ENCODE measurements around the gene DUSP21.
A peak's percentile ranks its signal among the peaks of the same experiment; 100 is the strongest.
"Not testable (repeated sequence)": the region's sequence is repeated elsewhere in the genome, so short reads cannot be mapped to it uniquely, and the experiment has no call there.

Gene DUSP21

GRCh38 chrX:44843753-44844152, at the start of gene DUSP21:
Gene DUSP21, plus strand, starts transcription at chrX:44844021. Its CDS starts 112 bp downstream, at chrX:44844133.
- DNase-seq: no peak

GRCh38 chrX:44795945-44796450, 47.8 kb upstream of the DUSP21 start:
- DNase-seq: no peak

GRCh38 chrX:44802613-44803012, 41.2 kb upstream of the DUSP21 start:
- DNase-seq: no peak

GRCh38 chrX:44815681-44816080, 28.1 kb upstream of the DUSP21 start:
- no peak for DNase-seq

GRCh38 chrX:44816367-44816766, 27.5 kb upstream of the DUSP21 start:
- DNase-seq: no peak

- no peak for DNase-seq
Measured at GRCh38 chrX:44817029-44817428, 26.8 kb upstream of the DUSP21 start.

- DNase-seq: no peak
Measured at GRCh38 chrX:44822601-44823000, 21.2 kb upstream of the DUSP21 start.

GRCh38 chrX:44823193-44823592, 20.6 kb upstream of the DUSP21 start:
- DNase-seq: not testable (repeated sequence)

GRCh38 chrX:44828008-44828605, 15.7 kb upstream of the DUSP21 start:
- peak; percentile 67 for DNase-seq

- no peak for DNase-seq
Measured at GRCh38 chrX:44829832-44830231, 14.0 kb upstream of the DUSP21 start.

GRCh38 chrX:44842550-44843317, 1.1 kb upstream of the DUSP21 start:
- DNase-seq: no peak

GRCh38 chrX:44843318-44843702, 511 bp upstream of the DUSP21 start:
- DNase-seq: no peak

- no peak for DNase-seq
Measured at GRCh38 chrX:44844204-44844603, 383 bp downstream of the DUSP21 start.

GRCh38 chrX:44850891-44851290, 7.1 kb downstream of the DUSP21 start:
- not testable (repeated sequence) for DNase-seq

GRCh38 chrX:44871114-44871645, 27.4 kb downstream of the DUSP21 start:
- DNase-seq: no peak

- peak; percentile 20 for DNase-seq
Measured at GRCh38 chrX:44871931-44872820, 28.4 kb downstream of the DUSP21 start.

- DNase-seq: peak; percentile 88
Measured at GRCh38 chrX:44872821-44873414, 29.1 kb downstream of the DUSP21 start, which contains the start of gene KDM6A. Gene KDM6A, plus strand, starts transcription at chrX:44873188. Its CDS starts 364 bp downstream, at chrX:44873552.

- peak; percentile 49 for DNase-seq
Measured at GRCh38 chrX:44873415-44874276, 29.8 kb downstream of the DUSP21 start.

- peak; percentile 42 for DNase-seq
Measured at GRCh38 chrX:44874420-44875184, 30.8 kb downstream of the DUSP21 start.

GRCh38 chrX:44875185-44875489, 31.3 kb downstream of the DUSP21 start:
- no peak for DNase-seq

GRCh38 chrX:44876086-44876485, 32.3 kb downstream of the DUSP21 start:
- peak; percentile 24 for DNase-seq
